ENCODE results near the gene FAM114A2.
A peak's percentile ranks its signal among the peaks of the same experiment; 100 is the strongest.
"Not testable (repeated sequence)": the region's sequence is repeated elsewhere in the genome, so short reads cannot be mapped to it uniquely, and the experiment has no call there.

The FAM114A2 gene

GRCh38 chr5:154047324-154047723, 8.6 kb upstream of the FAM114A2 start:
- DNase-seq (ENCODE audit: low spot score): no peak

- DNase-seq (ENCODE audit: low spot score): no peak
Observed at GRCh38 chr5:154046486-154046885, 7.8 kb upstream of the FAM114A2 start.

GRCh38 chr5:154044581-154044980, 5.9 kb upstream of the FAM114A2 start:
- DNase-seq (ENCODE audit: low spot score): no peak

- no peak for DNase-seq (ENCODE audit: low spot score)
Observed at GRCh38 chr5:154044099-154044498, 5.4 kb upstream of the FAM114A2 start.

- DNase-seq (ENCODE audit: low spot score): no peak
Observed at GRCh38 chr5:154042766-154043165, 4.1 kb upstream of the FAM114A2 start.

GRCh38 chr5:154039458-154039829, 734 bp upstream of the FAM114A2 start:
- no peak for DNase-seq (ENCODE audit: low spot score)

- DNase-seq (ENCODE audit: low spot score): peak; percentile 75
Observed at GRCh38 chr5:154038261-154038706, 426 bp downstream of the FAM114A2 start.

- DNase-seq (ENCODE audit: low spot score): no peak
Observed at GRCh38 chr5:154034944-154035343, 3.8 kb downstream of the FAM114A2 start.

- DNase-seq (ENCODE audit: low spot score): no peak
Observed at GRCh38 chr5:154031937-154032489, 6.7 kb downstream of the FAM114A2 start.

GRCh38 chr5:154025951-154026350, 12.8 kb downstream of the FAM114A2 start:
- no peak for DNase-seq (ENCODE audit: low spot score)

GRCh38 chr5:154018919-154019318, 19.8 kb downstream of the FAM114A2 start:
- DNase-seq (ENCODE audit: low spot score): not testable (repeated sequence)

- DNase-seq (ENCODE audit: low spot score): no peak
Observed at GRCh38 chr5:154015071-154015693, 23.5 kb downstream of the FAM114A2 start.

- no peak for DNase-seq (ENCODE audit: low spot score)
Observed at GRCh38 chr5:154010660-154011059, 28.1 kb downstream of the FAM114A2 start.

- no peak for DNase-seq (ENCODE audit: low spot score)
Observed at GRCh38 chr5:154005648-154006047, 33.1 kb downstream of the FAM114A2 start.

GRCh38 chr5:154002511-154003020, 36.1 kb downstream of the FAM114A2 start:
- DNase-seq (ENCODE audit: low spot score): no peak

- DNase-seq (ENCODE audit: low spot score): no peak
Observed at GRCh38 chr5:154002093-154002492, 36.6 kb downstream of the FAM114A2 start.

GRCh38 chr5:154000703-154001102, 38.0 kb downstream of the FAM114A2 start:
- DNase-seq (ENCODE audit: low spot score): no peak

- no peak for DNase-seq (ENCODE audit: low spot score)
Observed at GRCh38 chr5:153999995-154000394, 38.7 kb downstream of the FAM114A2 start.

- DNase-seq (ENCODE audit: low spot score): no peak
Observed at GRCh38 chr5:153998768-153999167, 39.9 kb downstream of the FAM114A2 start.

- no peak for DNase-seq (ENCODE audit: low spot score)
Observed at GRCh38 chr5:153998010-153998409, 40.7 kb downstream of the FAM114A2 start.

GRCh38 chr5:153991168-153991567, 47.5 kb downstream of the FAM114A2 start:
- no peak for DNase-seq (ENCODE audit: low spot score)

GRCh38 chr5:153988510-153988909, 50.2 kb downstream of the FAM114A2 start:
- DNase-seq (ENCODE audit: low spot score): no peak

- DNase-seq (ENCODE audit: low spot score): no peak
Observed at GRCh38 chr5:153987301-153987700, 51.4 kb downstream of the FAM114A2 start.

- no peak for DNase-seq (ENCODE audit: low spot score)
Observed at GRCh38 chr5:153985498-153985897, 53.2 kb downstream of the FAM114A2 start.
